HG03280 (cell line): ENCODE data around the gene GNG2.
"Not testable (repeated sequence)": the region's sequence is repeated elsewhere in the genome, so short reads cannot be mapped to it uniquely, and the experiment has no call there.

Source experiments
- ATAC-seq: cut with Tn5 transposase; IDR thresholded peaks from one replicate; pipeline ENCODE4 v1.9.1; 2021; ENCODE audit warnings: mild to moderate bottlenecking, moderate library complexity; ENCODE audit not compliant: unreplicated experiment

GNG2 gene

DNA sequence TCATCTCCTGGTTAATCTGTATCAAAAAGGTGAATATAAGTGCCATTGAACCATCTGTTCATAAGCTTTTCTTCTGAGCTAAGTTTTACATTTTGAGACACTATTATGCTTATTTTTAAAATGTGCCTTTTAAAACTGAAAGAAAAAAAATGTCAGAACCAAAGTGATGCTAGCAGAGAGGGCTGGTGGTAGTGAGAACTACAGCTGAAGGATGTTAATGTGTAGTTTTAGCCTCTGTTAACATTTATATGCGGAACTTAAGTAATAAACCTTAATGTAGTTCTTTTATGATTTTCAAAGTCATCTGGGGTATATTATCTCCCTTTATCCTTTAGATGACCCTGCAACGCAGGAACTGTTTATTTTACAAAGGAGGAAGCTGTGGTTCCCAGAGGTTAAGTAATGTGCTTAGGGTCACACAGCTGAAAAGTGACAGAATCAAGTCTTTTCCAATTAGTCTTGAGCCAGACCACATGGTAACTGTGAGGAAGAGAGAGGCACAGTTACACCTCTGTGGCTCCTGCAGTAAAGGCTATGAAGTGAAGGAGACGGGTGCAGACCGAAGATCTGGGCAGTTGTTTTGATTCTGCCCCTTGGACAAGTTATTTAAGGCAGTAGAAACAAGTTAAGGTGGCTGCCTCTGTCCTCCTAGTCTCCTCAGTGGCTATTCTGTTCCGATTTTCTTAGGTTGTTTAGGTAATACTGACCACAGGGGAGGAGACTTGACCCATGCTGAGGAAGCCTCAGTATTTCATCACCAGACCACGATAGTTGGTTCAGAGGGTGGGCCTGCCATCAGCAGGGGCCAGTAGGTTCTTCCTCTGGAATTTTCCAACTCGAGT lies 23.9 kb downstream of the GNG2 start:
- ATAC-seq: no peak

DNA sequence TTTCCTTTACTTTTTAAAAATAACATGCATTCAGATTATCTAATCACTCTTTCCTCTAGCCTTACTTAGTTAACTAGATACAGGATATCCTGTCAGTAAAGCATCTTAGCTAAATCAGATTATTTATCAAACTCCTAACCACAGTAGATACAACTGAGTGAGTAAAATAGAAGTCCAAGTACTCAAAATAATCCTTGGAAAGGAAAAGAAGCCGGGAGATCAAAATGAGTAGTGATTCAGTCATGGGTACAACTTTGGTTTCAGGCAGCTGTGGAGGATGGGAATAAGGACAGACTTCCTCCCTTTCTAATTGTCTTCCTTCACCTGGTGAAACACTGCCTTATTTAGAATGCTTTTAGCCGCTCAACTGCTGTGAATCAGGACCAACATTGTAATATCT lies 29.4 kb downstream of the GNG2 start:
- ATAC-seq: no peak

DNA sequence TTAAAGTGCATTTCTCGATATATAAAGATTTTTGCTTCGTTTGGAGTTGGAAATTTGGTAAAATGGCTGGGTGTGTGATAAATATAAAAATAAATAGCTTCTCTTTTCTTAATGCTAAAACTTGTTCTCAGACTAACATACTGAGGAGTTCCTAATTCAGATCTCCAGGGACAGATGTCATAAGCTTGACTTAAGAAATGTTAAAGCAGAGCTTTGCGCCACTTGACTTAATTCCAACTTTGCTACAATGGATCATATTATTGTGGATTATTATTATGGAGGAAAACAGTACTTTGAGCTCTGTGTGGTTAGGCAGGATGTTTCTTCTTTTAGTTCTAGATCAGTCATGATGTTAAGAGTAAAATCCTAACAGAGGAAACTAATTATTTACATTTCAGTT lies 33.8 kb downstream of the GNG2 start:
- no peak for ATAC-seq

DNA sequence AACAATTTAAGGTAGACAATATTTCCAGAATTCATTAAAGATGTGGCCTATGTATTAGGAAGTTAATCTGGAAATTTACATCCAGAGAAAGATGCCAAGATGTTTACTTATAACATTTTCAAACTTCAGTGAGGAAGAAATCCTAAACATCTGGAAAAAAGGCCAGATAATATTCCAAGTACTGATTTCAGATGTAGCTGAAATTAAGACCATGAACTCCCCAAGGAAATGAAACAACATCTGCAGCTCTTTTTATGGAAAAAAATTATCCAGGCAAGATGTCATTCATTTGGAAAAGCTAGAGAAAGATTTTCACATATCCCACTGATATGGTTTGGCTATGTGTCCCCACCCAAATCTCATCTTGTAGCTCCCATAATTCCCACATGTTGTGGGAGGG lies 35.0 kb downstream of the GNG2 start:
- no peak for ATAC-seq

DNA sequence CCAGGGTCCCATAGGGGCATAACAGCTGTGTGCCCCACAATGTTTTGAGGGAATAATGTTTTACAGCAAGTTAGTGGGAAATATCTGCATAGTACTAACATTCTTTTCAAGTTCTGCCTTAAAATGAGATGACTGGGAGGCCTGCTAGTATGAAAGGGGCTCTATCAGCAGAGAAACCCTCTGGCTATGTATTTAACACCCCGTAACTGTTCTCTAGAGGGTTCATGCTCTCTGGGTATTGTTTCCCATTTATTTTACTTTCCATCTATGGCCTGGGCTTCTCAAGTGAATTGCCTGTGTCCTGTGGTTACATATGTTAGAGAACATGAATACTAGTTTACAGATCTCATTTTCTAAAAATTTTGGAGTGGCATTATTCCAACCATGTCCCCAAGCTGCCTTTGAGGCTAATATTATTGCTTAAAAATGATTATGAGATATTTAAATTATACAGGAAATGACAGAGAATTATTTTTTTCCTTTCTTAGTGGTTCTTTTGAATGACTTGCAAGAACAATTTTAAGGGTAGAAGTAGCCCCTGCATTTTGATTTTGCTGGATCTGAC lies 37.5 kb downstream of the GNG2 start:
- no peak for ATAC-seq

DNA sequence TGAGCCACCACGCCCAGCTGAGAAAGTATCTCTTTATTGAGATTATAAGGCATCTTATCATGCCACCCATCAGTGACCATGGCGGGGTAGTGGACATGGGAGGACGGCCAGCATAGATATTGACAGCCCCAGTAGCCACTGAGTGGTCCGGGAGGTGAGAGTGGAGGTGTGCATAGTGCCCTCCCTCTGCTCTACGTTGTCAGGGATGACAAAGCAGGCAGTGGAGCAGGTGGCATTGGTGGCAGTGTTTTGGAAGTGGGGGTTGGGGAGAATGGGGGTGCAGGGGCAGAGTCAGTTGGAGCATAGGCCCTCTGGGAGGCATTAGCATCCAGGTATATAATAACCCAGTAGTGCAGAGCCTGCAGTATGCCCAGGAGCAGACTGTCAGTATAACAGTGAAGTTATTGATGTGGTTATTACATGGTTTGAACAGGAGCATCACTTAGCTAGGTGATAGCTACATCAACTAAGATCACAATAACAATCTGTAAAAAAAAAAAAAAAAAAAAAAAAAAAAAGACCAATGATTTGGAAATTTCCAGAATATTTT lies 41.1 kb downstream of the GNG2 start:
- no peak for ATAC-seq

DNA sequence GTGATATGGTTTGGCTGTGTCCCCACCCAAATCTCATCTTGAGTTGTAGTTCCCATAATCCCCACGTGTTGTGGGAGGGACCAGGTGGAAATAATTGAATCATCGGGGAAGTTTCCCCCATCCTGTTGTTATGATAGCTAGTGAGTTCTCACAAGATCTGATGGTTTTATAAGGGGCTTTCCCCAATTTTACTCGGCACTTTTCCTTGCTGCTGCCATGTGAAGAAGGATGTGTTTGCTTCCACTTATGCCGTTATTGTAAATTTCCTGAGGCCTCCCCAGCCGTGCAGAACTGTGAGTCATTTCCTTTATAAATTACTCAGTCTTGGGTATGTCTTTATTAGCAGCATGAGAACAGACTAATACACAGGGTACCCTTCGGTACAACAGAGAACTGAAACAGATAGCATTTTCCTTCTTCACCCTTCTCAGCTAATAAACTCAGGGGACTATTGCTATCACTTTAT lies 45.3 kb downstream of the GNG2 start:
- not testable (repeated sequence) for ATAC-seq

DNA sequence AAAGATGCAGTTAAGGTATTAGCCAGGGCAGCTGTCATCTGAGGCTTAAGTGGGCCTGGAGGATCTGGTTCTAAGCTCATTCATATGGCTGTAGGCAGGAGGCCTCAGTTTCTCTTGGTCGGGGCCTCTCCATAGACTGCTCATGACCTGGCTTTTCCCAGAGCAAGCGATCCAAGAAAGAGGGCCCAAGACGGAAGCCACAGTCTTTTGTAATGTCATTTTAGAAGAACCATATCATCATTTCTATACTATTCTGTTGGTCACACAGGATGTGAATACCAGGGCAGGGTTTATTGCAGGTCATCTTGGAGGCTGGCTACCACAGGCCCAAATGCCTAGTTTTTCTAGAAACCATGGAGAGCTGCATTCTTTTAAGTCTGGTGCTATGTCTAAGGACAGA lies 47.7 kb downstream of the GNG2 start:
- no peak for ATAC-seq

DNA sequence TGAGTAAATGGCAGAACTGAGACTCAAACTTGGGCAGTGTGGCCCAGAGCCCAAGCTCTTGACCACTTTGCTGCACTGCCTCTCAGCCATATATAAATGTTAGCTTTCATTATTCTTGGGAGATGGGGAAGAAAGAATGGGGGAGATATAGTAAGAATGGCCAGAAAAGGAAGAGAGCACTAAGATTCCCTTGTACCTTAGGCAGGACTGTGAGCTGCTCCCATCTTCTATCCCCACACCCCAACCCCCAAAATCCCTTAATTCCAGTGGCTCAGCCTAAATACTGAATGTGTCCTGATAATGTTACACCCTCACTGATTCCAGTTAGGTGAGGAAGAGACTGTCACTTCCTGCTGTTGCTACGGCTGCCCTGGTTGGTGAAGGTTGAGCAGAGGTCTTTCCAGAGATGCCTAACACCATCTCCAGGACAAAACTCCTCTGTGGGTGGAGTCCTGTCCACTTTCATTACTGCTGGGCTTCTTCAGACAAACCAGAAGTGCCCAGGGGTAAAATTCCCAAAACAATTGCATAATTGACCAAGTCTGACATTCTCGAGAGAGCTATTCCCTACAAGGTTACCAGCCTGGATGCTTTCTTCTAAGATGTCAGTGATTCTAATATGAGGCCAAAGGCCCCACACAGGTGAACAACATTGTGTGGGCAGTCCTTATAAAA lies 51.8 kb downstream of the GNG2 start:
- ATAC-seq: no peak

DNA sequence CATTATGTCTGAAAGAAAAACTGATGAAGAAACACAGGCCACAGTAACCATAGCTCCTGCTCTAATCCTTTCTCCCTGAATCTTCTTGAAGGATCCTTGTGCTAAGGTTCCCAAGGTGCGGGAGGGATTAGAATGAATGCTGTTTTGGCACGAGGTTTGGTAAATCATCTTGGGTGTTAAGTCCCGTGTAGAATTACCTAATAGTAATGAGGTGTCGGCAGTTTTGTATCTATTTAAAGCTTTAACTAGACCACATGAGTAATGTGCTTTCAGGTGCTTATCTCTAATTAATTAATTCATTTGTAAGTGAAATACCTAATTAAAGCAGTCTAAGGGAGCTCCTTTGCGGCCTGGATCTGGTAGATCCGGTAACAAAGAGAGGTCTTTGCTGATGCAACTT lies 53.9 kb downstream of the GNG2 start:
- no peak for ATAC-seq

DNA sequence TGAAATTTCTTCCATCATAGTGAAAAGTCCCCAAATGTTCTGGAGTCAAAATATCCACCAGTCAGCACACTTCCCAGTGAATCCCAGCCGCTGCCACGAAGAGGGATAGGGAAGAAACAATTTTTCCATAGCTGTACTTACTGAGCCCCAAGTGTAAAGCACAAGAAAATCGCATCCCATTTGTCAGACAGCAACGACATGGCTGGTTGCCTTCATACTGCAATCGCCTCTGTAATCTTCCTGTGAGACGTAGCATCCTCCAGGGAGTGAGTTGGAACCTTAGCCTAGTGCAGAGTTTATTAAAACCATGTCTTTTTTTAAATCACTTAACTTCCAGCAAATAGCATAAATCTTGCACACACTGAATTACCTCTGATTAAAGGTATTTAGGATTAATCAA lies 56.8 kb downstream of the GNG2 start:
- ATAC-seq: no peak

DNA sequence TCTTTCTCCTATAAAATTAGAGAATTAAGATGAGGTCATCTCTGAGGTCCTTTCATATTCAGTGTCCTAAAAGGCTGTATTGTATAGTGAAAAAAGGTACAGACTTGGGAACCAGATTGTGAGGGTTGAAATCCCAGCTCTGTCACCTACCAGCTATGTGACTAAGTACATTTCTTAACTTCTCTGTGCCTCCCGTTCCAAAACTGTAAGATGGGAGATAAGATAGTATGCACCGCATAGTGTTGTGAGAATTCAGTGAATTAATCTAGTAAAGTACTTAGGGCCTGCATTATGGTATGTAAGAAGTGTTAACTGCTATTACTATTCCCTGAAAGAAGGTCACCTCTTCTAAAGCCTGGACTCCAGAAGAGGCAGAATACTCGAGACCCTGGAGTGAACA lies 60.6 kb downstream of the GNG2 start:
- no peak for ATAC-seq

DNA sequence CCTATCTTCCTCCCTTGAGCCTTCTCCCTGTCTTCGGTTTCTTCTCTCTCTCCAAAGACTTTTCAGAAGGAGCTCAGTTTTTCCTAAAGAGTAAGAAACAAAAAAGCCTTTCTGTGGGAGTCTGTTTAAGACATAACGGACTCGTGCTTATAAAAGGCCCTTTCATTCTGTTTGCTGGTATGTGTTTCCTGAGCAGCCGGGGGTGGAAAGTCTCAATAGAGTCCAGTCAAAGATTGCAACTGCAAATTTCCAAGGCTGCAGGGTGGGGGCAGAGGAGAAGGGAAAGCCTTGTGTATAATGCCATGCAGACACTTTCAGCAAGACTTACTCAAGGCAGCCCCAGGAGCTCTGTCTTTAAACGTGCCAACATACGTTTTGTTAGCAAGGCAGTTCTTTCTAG lies 62.2 kb downstream of the GNG2 start:
- no peak for ATAC-seq

DNA sequence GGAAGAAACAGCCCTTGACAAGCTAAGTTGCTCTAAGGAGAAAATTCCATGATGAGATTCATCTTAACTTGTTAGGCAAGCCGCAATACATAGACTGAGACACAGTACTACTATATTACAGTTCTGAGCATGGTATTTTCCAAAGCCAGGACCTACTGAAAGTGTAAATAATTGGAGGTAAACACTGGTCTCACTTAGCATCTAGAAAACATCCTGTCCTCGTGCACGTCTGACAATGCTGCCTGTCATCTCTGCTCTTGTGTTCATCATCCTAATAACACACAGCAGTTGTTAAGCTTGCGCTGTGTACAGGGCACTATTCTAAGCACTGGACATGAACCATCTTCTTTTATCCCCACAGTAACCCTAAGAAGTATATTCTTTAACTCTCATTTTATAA lies 64.2 kb downstream of the GNG2 start:
- no peak for ATAC-seq

DNA sequence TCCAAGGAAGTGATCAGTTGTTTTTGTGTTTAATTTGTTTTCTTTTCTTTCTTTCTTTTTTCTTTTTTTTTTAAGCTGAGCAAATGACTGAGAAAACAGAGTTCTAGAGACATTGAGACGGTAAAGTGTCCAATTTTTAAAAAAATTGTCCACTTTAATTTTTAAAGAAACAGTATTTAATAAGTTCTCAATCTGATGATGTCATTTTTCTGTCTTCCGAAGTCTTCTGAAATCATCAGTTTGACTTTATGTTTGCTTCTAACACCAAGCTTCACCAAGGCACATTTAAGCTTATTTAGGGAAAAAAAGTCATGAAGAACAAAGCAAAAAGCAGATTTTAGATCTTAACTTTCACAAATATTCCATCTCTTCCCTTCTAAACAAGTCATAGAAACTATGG lies 65.6 kb downstream of the GNG2 start:
- no peak for ATAC-seq

DNA sequence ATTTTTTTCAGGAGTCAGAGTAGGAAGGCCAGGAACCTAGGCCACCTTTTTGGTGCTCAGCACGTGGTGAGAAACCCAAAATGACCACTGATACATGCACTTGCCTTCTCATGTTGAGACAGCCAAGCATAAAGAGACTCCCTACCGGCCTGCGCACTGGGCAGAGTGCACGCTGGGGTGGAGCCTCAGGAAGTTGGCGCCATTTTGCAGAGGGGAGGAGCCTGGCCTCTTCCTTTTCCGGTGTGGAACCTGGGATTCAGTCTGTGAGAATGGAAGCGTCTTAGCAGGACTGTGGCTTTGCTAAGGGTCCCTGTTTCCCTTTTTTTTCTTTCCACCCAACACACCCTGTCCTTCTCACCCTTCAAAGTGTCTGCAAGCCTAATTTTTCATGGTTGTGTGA lies 66.0 kb downstream of the GNG2 start:
- ATAC-seq: no peak

DNA sequence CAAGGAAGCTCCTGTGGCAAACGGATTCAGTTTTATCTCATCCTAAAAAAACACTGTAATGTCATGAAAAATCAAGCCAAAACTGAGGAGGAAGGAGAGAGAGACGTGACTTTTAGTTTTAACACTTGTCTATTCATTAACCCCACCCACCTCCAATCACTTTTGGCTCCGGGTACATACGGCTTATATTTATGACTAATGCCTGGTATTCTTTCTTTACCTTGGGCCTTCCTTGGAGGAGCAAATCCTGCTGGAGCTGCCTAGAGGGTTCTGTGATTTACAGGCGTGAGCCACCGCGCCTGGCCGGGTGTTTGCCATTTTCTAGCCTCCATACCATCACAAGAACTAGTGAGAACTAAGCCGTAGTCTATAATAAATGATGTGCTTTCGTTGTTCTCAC lies 68.2 kb downstream of the GNG2 start:
- ATAC-seq: no peak

DNA sequence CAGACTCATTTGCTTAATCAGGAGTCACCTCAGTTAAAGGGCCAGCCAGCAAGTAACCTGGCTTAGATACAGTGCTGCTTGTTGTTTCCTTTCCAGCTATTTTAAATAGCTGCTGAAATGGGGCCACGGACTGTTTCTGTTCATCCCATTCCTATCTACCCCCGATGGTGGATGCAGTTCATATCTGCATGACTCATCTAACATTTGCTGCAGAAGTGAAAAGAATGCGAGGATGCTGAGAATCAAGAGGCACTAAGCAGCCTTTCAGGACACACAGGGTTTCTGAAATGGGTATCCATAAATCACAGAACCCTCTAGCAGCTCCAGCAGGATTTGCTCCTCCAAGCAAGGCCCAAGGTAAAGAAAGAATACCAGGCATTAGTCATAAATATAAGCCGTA lies 68.8 kb downstream of the GNG2 start:
- no peak for ATAC-seq

DNA sequence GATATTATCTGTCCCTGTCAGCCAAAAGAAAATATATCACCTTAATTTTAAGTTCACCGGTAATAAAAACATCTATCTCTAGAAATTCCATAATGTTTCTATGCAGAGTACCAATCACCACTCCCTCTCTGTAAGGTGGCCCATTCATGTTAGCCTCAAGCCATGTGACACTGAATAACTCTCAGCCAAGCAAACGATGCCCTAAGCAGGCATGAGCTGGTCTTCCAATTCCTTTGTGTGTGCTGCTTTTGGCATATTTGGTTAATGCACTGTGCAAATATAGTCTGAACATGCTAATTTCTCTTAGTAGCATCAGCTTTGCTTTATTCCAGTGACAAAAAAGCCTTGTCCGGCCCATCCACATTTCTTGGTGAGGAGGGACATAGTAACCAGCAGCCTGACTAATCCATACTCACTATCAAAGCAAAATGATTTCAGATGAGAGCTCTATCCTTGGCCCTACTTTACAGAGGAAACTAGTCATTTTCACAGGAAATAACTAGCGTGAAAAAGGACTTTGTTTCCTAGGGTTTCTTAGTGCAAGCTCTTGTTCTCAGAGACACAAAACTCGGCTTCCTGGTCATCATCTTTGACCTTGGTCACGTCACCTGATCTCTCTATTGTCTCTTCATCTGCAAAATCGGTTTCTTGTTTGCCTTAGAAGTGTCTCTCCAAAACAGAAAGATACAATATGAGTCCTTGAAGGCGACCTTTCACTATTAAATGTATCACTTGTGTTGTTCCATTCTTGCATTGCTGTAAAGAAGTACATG lies 69.7 kb downstream of the GNG2 start:
- no peak for ATAC-seq

DNA sequence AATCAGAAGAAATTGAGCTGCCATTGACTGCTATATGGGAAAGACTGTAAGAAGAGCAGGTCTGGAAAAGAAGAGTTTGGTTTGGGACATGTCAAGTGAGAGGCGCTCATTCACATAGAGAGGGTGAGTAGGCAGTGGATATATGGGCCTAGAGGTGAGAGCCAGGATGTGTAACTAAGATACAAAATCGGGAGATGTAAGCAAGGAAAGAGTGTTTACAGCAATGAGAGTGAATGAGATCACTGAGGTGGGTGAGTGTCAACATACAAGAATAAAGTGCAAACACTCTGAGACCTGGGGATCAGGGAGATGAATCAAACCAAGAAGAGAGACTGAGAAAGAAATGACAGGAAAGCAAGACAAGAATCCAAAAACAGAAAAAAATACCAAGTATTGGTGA lies 70.9 kb downstream of the GNG2 start:
- ATAC-seq: no peak

DNA sequence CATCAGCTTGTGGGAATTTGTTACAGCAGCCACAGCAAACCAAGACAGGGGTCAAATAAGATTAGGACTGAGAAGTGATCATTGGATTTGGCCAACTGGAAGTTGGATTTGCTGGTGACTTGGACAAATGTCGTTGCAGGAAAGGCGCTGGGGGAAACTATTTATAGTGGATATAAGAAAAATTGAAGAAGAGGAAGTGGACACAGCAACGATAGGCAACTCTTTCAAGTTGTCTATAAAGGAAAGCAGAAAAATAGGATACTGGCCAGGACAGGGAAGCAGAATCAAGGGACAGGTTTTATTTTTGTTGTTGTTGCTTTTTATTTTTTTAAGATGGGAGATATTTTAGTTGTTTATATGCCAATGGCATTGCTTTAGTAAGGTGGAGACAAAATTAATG lies 72.8 kb downstream of the GNG2 start:
- no peak for ATAC-seq
